Neural progenitor cell (in vitro differentiated cells): ENCODE results near the gene TIAM1.

Source experiments
- EZH2 ChIP-seq: fragments of 200-600 bp; sonication (generic); IDR thresholded peaks from 2 replicates; pipeline ENCODE4 v1.6.1; 2017; ENCODE audit warnings: antibody characterized with exemption, mild to moderate bottlenecking, moderate library complexity
- TF ChIP-seq, protein P1 (sequence below): fragments of 200-600 bp; sonication (generic); IDR thresholded peaks from 2 replicates; pipeline ENCODE4 v1.5.1; 2017; ENCODE audit warnings: antibody characterized with exemption, mild to moderate bottlenecking

DNA sequence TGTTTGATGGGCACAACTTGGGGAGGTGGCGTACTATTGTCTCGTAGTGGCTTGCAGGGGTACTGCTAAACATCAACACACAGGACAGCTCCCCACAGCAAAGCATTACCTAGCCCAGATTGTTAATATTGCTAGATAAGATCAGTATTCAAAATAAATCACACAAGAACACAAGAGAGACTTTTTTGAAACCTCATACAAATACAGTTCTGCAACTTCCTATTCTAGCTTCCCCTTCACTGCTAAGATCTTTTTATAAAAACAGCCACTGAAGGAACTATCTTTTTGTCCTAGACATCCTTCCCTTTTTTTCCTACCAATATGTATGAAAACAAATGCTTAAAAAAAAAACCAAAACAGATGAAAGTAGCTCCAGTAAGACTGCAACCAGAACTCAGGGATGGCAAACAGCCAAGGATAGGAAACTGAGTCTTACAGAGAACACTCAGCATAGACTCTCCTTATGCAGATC is 167.9 kb downstream of the TIAM1 start:
- TF ChIP-seq, protein P1, sequence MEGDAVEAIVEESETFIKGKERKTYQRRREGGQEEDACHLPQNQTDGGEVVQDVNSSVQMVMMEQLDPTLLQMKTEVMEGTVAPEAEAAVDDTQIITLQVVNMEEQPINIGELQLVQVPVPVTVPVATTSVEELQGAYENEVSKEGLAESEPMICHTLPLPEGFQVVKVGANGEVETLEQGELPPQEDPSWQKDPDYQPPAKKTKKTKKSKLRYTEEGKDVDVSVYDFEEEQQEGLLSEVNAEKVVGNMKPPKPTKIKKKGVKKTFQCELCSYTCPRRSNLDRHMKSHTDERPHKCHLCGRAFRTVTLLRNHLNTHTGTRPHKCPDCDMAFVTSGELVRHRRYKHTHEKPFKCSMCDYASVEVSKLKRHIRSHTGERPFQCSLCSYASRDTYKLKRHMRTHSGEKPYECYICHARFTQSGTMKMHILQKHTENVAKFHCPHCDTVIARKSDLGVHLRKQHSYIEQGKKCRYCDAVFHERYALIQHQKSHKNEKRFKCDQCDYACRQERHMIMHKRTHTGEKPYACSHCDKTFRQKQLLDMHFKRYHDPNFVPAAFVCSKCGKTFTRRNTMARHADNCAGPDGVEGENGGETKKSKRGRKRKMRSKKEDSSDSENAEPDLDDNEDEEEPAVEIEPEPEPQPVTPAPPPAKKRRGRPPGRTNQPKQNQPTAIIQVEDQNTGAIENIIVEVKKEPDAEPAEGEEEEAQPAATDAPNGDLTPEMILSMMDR: no peak
- TF ChIP-seq EZH2: no peak
